Breast epithelium (tissue), 3 donors: ENCODE measurements around the gene CWC25.

Source experiments
- POLR2A ChIP-seq: fragments of 450-650 bp; IDR thresholded peaks from one replicate; pipeline ENCODE4 v1.6.1; 2016; ENCODE audit warnings: antibody characterized with exemption, mild to moderate bottlenecking, moderate library complexity
- TF ChIP-seq, protein P1 (sequence below), 3 donors: fragments of 450-650 bp; IDR thresholded peaks; one replicate each; pipeline ENCODE4 v1.5.1; 2016 to 2017; ENCODE audit warnings: antibody characterized with exemption in 3 of 3, mild to moderate bottlenecking in 3 of 3, moderate library complexity in 3 of 3

DNA sequence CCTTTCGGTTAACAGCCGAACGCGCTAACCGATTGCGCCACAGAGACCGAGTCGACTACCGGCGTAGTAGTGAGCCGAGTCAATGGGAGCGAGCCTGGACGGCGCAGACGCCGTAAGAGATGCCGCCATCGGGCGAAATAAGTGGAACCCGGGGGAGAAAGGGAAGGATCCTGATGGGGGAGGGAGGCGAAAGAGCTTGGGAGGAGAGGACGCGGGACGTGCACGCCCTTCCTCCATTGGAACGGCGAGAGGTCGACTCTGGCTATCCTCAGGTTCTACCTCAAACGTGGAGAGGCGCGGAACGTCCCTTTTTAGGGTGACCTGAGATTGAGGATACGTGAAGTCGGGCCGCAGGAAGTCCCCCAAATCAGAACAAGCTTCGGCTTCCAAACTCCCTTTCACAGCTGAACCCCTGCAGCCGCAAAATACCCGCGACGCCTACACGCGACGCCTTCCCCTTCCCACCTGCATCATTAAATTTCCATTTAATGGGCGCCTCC, 73.3 kb downstream of the CWC25 start:
- TF ChIP-seq, protein P1, sequence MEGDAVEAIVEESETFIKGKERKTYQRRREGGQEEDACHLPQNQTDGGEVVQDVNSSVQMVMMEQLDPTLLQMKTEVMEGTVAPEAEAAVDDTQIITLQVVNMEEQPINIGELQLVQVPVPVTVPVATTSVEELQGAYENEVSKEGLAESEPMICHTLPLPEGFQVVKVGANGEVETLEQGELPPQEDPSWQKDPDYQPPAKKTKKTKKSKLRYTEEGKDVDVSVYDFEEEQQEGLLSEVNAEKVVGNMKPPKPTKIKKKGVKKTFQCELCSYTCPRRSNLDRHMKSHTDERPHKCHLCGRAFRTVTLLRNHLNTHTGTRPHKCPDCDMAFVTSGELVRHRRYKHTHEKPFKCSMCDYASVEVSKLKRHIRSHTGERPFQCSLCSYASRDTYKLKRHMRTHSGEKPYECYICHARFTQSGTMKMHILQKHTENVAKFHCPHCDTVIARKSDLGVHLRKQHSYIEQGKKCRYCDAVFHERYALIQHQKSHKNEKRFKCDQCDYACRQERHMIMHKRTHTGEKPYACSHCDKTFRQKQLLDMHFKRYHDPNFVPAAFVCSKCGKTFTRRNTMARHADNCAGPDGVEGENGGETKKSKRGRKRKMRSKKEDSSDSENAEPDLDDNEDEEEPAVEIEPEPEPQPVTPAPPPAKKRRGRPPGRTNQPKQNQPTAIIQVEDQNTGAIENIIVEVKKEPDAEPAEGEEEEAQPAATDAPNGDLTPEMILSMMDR (IDR thresholded peaks at IDR 0.05), result no peak
- TF ChIP-seq POLR2A, result no peak
